H9 (cell line): ENCODE data around the gene ULK2. TPM values are rescaled to one million over a fixed set of nuclear protein-coding genes. Genes with fewer than 3 reads are reported as not detected.

ENCODE experiments used
- DNase-seq: peaks from one replicate; pipeline ENCODE4 v3.0.0-alpha.2; 2017
- H2AFZ ChIP-seq: one replicate; pipeline ENCODE4 v1.6.1; 2013; ENCODE audit warnings: mild to moderate bottlenecking, low read length, control low read depth, moderate library complexity
- H2AK5ac ChIP-seq: 2 replicates; pipeline ENCODE4 v1.6.1; 2013; ENCODE audit warnings: low read length, control low read depth, mixed read lengths; ENCODE audit not compliant: insufficient read length
- H2BK120ac ChIP-seq: one replicate; pipeline ENCODE4 v1.6.1; 2013; ENCODE audit warnings: low read depth, mild to moderate bottlenecking, low read length, control low read depth, inconsistent platforms; ENCODE audit not compliant: poor library complexity, severe bottlenecking
- H2BK12ac ChIP-seq: 2 replicates; pipeline ENCODE4 v1.6.1; 2013; ENCODE audit warnings: low read length, control low read depth, mixed read lengths, low read depth; ENCODE audit not compliant: insufficient read length
- H2BK15ac ChIP-seq: 2 replicates; pipeline ENCODE4 v1.6.1; 2013; ENCODE audit warnings: low read depth, low read length, control low read depth
- H2BK20ac ChIP-seq: one replicate; pipeline ENCODE4 v1.6.1; 2013; ENCODE audit warnings: low read depth, mild to moderate bottlenecking, low read length, control low read depth, inconsistent platforms; ENCODE audit not compliant: poor library complexity, severe bottlenecking
- H2BK5ac ChIP-seq: 2 replicates; pipeline ENCODE4 v1.6.1; 2013; ENCODE audit warnings: low read length, control low read depth, mixed read lengths; ENCODE audit not compliant: insufficient read length
- H3K14ac ChIP-seq: 2 replicates; pipeline ENCODE4 v1.6.1; 2013; ENCODE audit warnings: low read length, control low read depth; ENCODE audit not compliant: insufficient read depth
- H3K18ac ChIP-seq: 2 replicates; pipeline ENCODE4 v1.6.1; 2013; ENCODE audit warnings: low read depth, mild to moderate bottlenecking, mixed read lengths, low read length, control low read depth; ENCODE audit not compliant: insufficient read length
- H3K23ac ChIP-seq: 2 replicates; pipeline ENCODE4 v1.6.1; 2013; ENCODE audit warnings: low read length, control low read depth, mixed read lengths, low read depth; ENCODE audit not compliant: insufficient read length
- H3K23me2 ChIP-seq: 2 replicates; pipeline ENCODE4 v1.6.1; 2013; ENCODE audit warnings: low read depth, mild to moderate bottlenecking, mixed read lengths, low read length, control low read depth; ENCODE audit not compliant: insufficient read length, poor library complexity, severe bottlenecking
- H3K27ac ChIP-seq: 2 replicates; pipeline ENCODE4 v1.5.1; 2013; ENCODE audit warnings: low read length, control low read depth, mixed read lengths, low read depth; ENCODE audit not compliant: insufficient read length
- H3K27me3 ChIP-seq: 2 replicates; pipeline ENCODE4 v1.6.1; 2013; ENCODE audit warnings: low read length, control low read depth, inconsistent platforms; ENCODE audit not compliant: insufficient read depth
- H3K4ac ChIP-seq: 2 replicates; pipeline ENCODE4 v1.6.1; 2013; ENCODE audit warnings: low read depth, mild to moderate bottlenecking, control low read depth, inconsistent platforms, low read length, moderate library complexity
- H3K4me1 ChIP-seq: 2 replicates; pipeline ENCODE4 v1.6.1; 2013; ENCODE audit warnings: low read length, control low read depth, inconsistent platforms; ENCODE audit not compliant: insufficient read depth
- H3K4me2 ChIP-seq: 2 replicates; pipeline ENCODE4 v1.6.1; 2013; ENCODE audit warnings: low read length, control low read depth, mixed read lengths; ENCODE audit not compliant: insufficient read length, insufficient read depth
- H3K56ac ChIP-seq: 2 replicates; pipeline ENCODE4 v1.6.1; 2013; ENCODE audit warnings: low read depth, mild to moderate bottlenecking, mixed read lengths, low read length, control low read depth; ENCODE audit not compliant: insufficient read length
- H3K79me1 ChIP-seq: 2 replicates; pipeline ENCODE4 v1.6.1; 2013; ENCODE audit warnings: low read depth, mild to moderate bottlenecking, moderate library complexity, low read length, control low read depth, inconsistent platforms; ENCODE audit not compliant: insufficient read depth, poor library complexity, severe bottlenecking
- H3K79me2 ChIP-seq: 2 replicates; pipeline ENCODE4 v1.6.1; 2013; ENCODE audit warnings: low read length, control low read depth, inconsistent platforms; ENCODE audit not compliant: insufficient read depth
- H3K9ac ChIP-seq: 2 replicates; pipeline ENCODE4 v1.6.1; 2013; ENCODE audit warnings: low read length, control low read depth, mixed read lengths; ENCODE audit not compliant: insufficient read length; ENCODE audit errors: extremely low read depth
- H3K9me3 ChIP-seq: one replicate; pipeline ENCODE4 v1.6.1; 2013; ENCODE audit warnings: low read depth, low read length, inconsistent platforms; ENCODE audit not compliant: control insufficient read depth
- H3T11ph ChIP-seq: one replicate; pipeline ENCODE4 v1.6.1; 2013; ENCODE audit warnings: mild to moderate bottlenecking, low read length, control low read depth, inconsistent platforms
- H4K20me1 ChIP-seq: one replicate; pipeline ENCODE4 v1.6.1; 2013; ENCODE audit not compliant: control insufficient read depth, insufficient read length, insufficient read depth
- H4K5ac ChIP-seq: 2 replicates; pipeline ENCODE4 v1.6.1; 2013; ENCODE audit warnings: low read depth, mild to moderate bottlenecking, mixed read lengths, low read length, control low read depth; ENCODE audit not compliant: insufficient read length
- H4K8ac ChIP-seq: replicated peaks from 2 replicates; pipeline ENCODE4 v1.6.1; 2013; ENCODE audit warnings: low read length, control low read depth, mixed read lengths, low read depth; ENCODE audit not compliant: insufficient read length
- H4K91ac ChIP-seq: 2 replicates; pipeline ENCODE4 v1.6.1; 2013; ENCODE audit warnings: low read depth, mild to moderate bottlenecking, moderate library complexity, mixed read lengths, low read length, control low read depth; ENCODE audit not compliant: insufficient read length
- H3K27ac Mint-ChIP-seq, 3 experiments: 2 replicates in 2 of 3; 3 replicates in 1 of 3; pipeline ENCODE4 v1.8.0; 2020 to 2021; ENCODE audit warnings: mixed read lengths in 3 of 3, mild to moderate bottlenecking in 1 of 3, moderate library complexity in 1 of 3
- H3K27me3 Mint-ChIP-seq: 2 replicates; pipeline ENCODE4 v1.8.0; 2021; ENCODE audit warnings: low read depth, mild to moderate bottlenecking, moderate library complexity, mixed read lengths
- H3K36me3 Mint-ChIP-seq, 3 experiments: 2 replicates in 2 of 3; 3 replicates in 1 of 3; pipeline ENCODE4 v1.8.0; 2020 to 2021; ENCODE audit warnings: low read depth in 3 of 3, mixed read lengths in 3 of 3; ENCODE audit not compliant: insufficient read depth in 1 of 3
- H3K4me1 Mint-ChIP-seq, 2 experiments: 2 replicates each; pipeline ENCODE4 v1.8.0; 2020; ENCODE audit warnings: mixed read lengths in 2 of 2
- H3K4me3 Mint-ChIP-seq, 2 experiments: 2 replicates in 1 of 2; 3 replicates in 1 of 2; pipeline ENCODE4 v1.8.0; 2020 to 2021; ENCODE audit warnings: mild to moderate bottlenecking in 2 of 2, mixed read lengths in 2 of 2, moderate library complexity in 1 of 2
- H3K9me3 Mint-ChIP-seq, 2 experiments: 2 replicates in 1 of 2; 3 replicates in 1 of 2; pipeline ENCODE4 v1.8.0; 2020; ENCODE audit warnings: mild to moderate bottlenecking in 2 of 2, mixed read lengths in 2 of 2, moderate library complexity in 1 of 2
- WGBS: extraction: QIAGEN DNeasy Blood & Tissue Kit; methylation state at CpG from one replicate; pipeline ENCODE4 v1.1.7; 2013; ENCODE audit warnings: missing lambda C conversion rate, low lambda C conversion rate, mixed read lengths; ENCODE audit not compliant: insufficient read length; ENCODE audit errors: extremely low coverage; 5-methylcytosine and 5-hydroxymethylcytosine counted together
- total RNA-seq: library from RNA; stranded (reverse); gene quantifications from 2 replicates; pipeline ENCODE4 v1.2.1, GENCODE V29; 2021
- TF ChIP-seq, protein P1 (sequence below): fragments of 200-600 bp; sonication (generic); conservative IDR thresholded peaks from 3 replicates; pipeline ENCODE4 v1.8.0; 2021; ENCODE audit warnings: antibody characterized with exemption, mild to moderate bottlenecking

Gene ULK2
- total RNA-seq, 1 experiment from 2014 or later, result 11.5 TPM

DNA sequence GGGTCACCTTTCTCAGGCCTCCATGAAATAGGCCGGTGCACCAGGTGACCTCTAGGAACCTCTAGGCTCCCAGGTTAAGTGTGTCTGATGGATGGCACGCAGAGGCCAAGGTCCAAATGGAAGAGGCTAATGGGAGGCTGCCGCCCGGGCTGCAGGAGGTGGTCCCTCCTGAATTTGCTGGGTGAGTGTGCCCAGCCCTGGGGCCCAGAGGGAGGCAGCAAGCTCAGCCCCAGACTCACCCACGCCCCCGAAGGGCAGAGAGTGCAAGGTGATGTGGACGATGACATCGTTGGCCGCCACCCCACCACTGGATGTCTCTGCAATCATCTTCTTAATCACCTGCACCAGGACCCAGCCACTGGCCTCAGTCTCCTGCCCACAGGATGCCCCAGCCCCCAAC, 129.0 kb downstream of the ULK2 start:
- no peaks in the 10 kb centered on the region for H3K79me2 ChIP-seq
- no peak overlapping the region for H4K91ac ChIP-seq
- Mint-ChIP-seq H3K27ac (no peak overlapping the region), H3K27me3 (peaks cover 3% of the 10 kb centered on the region; the same call in 1 of the 2 replicates), H3K4me1 (no peaks in the 10 kb centered on the region), H3K36me3 (no peaks in the 10 kb centered on the region), H3K4me3 (no peak overlapping the region), H3K9me3 (no peaks in the 10 kb centered on the region)
- H3K4me2 ChIP-seq, result no peak overlapping the region
- no peak overlapping the region for H2BK120ac ChIP-seq
- no peak overlapping the region for H2BK20ac ChIP-seq
- H3K14ac ChIP-seq, result no peak overlapping the region
- H2BK5ac ChIP-seq, result no peak overlapping the region
- no peaks in the 10 kb centered on the region for H3K79me1 ChIP-seq
- no peak overlapping the region for H2BK12ac ChIP-seq
- no peak overlapping the region for H3K18ac ChIP-seq
- no CpG with 5 or more reads among the region's 9 CpGs for WGBS
- H3K9me3 ChIP-seq, result no peaks in the 10 kb centered on the region
- no peak overlapping the region for H3K23ac ChIP-seq
- no peak overlapping the region for H3K27ac ChIP-seq
- no peak for DNase-seq
- no peaks in the 10 kb centered on the region for H4K20me1 ChIP-seq
- H2BK15ac ChIP-seq, result no peak overlapping the region
- no peak overlapping the region for H3T11ph ChIP-seq
- H3K9ac ChIP-seq, result no peak overlapping the region
- no peak overlapping the region for H3K4ac ChIP-seq
- no peak overlapping the region for H2AFZ ChIP-seq
- H3K4me1 ChIP-seq, result no peaks in the 10 kb centered on the region
- no peak overlapping the region for H2AK5ac ChIP-seq
- H4K8ac ChIP-seq, result no peak overlapping the region
- H4K5ac ChIP-seq, result no peak overlapping the region
- no peaks in the 10 kb centered on the region for H3K27me3 ChIP-seq
- TF ChIP-seq, protein P1, sequence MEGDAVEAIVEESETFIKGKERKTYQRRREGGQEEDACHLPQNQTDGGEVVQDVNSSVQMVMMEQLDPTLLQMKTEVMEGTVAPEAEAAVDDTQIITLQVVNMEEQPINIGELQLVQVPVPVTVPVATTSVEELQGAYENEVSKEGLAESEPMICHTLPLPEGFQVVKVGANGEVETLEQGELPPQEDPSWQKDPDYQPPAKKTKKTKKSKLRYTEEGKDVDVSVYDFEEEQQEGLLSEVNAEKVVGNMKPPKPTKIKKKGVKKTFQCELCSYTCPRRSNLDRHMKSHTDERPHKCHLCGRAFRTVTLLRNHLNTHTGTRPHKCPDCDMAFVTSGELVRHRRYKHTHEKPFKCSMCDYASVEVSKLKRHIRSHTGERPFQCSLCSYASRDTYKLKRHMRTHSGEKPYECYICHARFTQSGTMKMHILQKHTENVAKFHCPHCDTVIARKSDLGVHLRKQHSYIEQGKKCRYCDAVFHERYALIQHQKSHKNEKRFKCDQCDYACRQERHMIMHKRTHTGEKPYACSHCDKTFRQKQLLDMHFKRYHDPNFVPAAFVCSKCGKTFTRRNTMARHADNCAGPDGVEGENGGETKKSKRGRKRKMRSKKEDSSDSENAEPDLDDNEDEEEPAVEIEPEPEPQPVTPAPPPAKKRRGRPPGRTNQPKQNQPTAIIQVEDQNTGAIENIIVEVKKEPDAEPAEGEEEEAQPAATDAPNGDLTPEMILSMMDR, result no peak
- H3K56ac ChIP-seq, result no peak overlapping the region
- H3K23me2 ChIP-seq, result no peaks in the 10 kb centered on the region
